T-helper 2 cell treated with Interferon-gamma antibody and Interleukin-4, amounts not matched to agents 5 μg/mL and 100 μg/mL, for 36 hours (primary cell): ENCODE results near the gene LILRA2.
A peak's percentile ranks its signal among the peaks of the same experiment; 100 is the strongest.

Source experiments
- DNase-seq: peaks from one replicate; pipeline ENCODE4 v3.0.0; 2021; ENCODE audit warnings: low spot score
- H3K27ac Mint-ChIP-seq: one replicate; pipeline ENCODE4 v1.8.0; 2021; ENCODE audit warnings: mild to moderate bottlenecking, mixed read lengths
- H3K27me3 Mint-ChIP-seq: one replicate; pipeline ENCODE4 v1.8.0; 2021; ENCODE audit warnings: low read depth, mixed read lengths
- H3K36me3 Mint-ChIP-seq: one replicate; pipeline ENCODE4 v1.8.0; 2021; ENCODE audit warnings: low read depth, mixed read lengths
- H3K4me1 Mint-ChIP-seq: one replicate; pipeline ENCODE4 v1.8.0; 2021; ENCODE audit warnings: low read depth, mixed read lengths
- H3K4me3 Mint-ChIP-seq: one replicate; pipeline ENCODE4 v1.8.0; 2022; ENCODE audit warnings: mild to moderate bottlenecking, moderate library complexity, mixed read lengths
- H3K9me3 Mint-ChIP-seq: one replicate; pipeline ENCODE4 v1.8.0; 2021; ENCODE audit warnings: mixed read lengths

Gene LILRA2

DNA sequence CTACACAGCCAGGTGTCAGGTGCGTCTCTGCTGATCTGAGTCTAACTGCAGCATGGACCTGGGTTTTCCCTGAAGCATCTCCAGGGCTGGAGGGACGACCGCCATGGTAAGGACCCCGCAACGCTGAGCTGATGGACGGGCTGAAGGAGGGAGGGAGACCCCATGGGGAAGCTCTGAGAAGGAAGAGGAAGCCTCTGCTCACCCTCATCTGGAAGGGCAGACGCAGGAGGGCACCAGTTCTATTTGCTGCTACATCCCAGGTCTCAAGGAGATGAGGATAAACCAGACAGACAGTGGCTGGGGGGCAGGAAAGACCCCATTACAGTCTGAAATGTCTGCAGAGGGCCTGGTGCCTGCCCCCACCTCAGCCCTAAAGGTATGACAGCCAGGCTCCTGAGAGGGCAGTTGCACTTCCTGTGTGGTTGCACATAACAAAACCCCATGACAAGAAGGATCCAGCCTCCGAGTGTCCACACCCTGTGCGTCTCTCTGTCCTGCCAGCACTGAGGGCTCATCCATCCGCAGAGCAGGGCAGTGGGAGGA is at the start of gene LILRA2:
LILRA2 (plus strand) TSS at position 461 of the 543 bp plus-strand sequence. CDS start 89 bp downstream, outside the sequence.
- peaks cover 10% of the 10 kb centered on the region for H3K27me3 Mint-ChIP-seq
- H3K4me3 Mint-ChIP-seq: no peak within 1 kb of the TSS
- H3K27ac Mint-ChIP-seq: no peak within 1 kb of the TSS
- H3K36me3 Mint-ChIP-seq: no peaks in the 10 kb centered on the region
- peaks cover 17% of the 10 kb centered on the region for H3K4me1 Mint-ChIP-seq
- no peaks in the 10 kb centered on the region for H3K9me3 Mint-ChIP-seq
- DNase-seq: no peak

GRCh38 chr19:54525636-54526035 is 48.0 kb upstream of the LILRA2 start:
- H3K27ac Mint-ChIP-seq: no peak overlapping the region
- peaks cover 43% of the 10 kb centered on the region for H3K4me1 Mint-ChIP-seq
- no peak overlapping the region for H3K4me3 Mint-ChIP-seq
- H3K27me3 Mint-ChIP-seq: no peaks in the 10 kb centered on the region
- H3K9me3 Mint-ChIP-seq: peaks cover 3% of the 10 kb centered on the region
- no peak for DNase-seq
- H3K36me3 Mint-ChIP-seq: peaks cover 2% of the 10 kb centered on the region

DNA sequence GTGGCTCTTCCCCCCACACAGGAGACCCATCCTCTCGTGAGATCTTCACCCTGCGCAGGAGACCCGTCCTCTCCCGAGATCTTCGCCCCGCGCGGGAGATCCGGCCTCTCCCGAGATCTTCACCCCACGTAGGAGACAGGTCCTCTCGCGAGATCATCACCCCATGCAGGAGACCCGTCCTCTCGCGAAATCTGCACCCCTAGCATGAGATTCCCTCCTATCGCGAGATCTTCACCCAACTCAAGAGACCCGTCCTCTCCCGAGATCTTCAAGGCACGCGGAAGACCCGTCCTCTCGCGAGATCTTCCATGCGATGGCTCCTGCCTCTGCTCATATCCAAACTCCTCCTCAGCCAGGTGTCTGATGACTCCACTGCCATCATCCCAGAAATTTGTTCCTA is 46.6 kb upstream of the LILRA2 start:
- no peak overlapping the region for H3K27ac Mint-ChIP-seq
- DNase-seq: no peak
- peaks cover 3% of the 10 kb centered on the region for H3K9me3 Mint-ChIP-seq
- peaks cover 2% of the 10 kb centered on the region for H3K36me3 Mint-ChIP-seq
- H3K27me3 Mint-ChIP-seq: no peaks in the 10 kb centered on the region
- H3K4me1 Mint-ChIP-seq: peaks cover 34% of the 10 kb centered on the region
- H3K4me3 Mint-ChIP-seq: no peak overlapping the region

- Mint-ChIP-seq H3K27ac (no peak overlapping the region), H3K4me1 (peaks cover 34% of the 10 kb centered on the region), H3K9me3 (no peaks in the 10 kb centered on the region), H3K36me3 (no peaks in the 10 kb centered on the region), H3K4me3 (no peak overlapping the region), H3K27me3 (peaks cover 2% of the 10 kb centered on the region)
- DNase-seq: no peak
Observed at GRCh38 chr19:54530866-54531265, 42.7 kb upstream of the LILRA2 start.

GRCh38 chr19:54532528-54532927 is 41.1 kb upstream of the LILRA2 start:
- peaks cover 2% of the 10 kb centered on the region for H3K27me3 Mint-ChIP-seq
- no peaks in the 10 kb centered on the region for H3K36me3 Mint-ChIP-seq
- DNase-seq: peak; percentile 20
- no peaks in the 10 kb centered on the region for H3K9me3 Mint-ChIP-seq
- H3K4me3 Mint-ChIP-seq: peak overlapping the region; percentile 69
- peaks cover 37% of the 10 kb centered on the region for H3K4me1 Mint-ChIP-seq
- peak overlapping the region; percentile 58 for H3K27ac Mint-ChIP-seq

GRCh38 chr19:54533476-54533875 is 40.1 kb upstream of the LILRA2 start:
- Mint-ChIP-seq H3K9me3 (no peaks in the 10 kb centered on the region), H3K4me3 (peak overlapping the region; percentile 69), H3K27ac (peak overlapping the region; percentile 24), H3K36me3 (no peaks in the 10 kb centered on the region), H3K27me3 (peaks cover 2% of the 10 kb centered on the region), H3K4me1 (peaks cover 37% of the 10 kb centered on the region)
- no peak for DNase-seq

DNA sequence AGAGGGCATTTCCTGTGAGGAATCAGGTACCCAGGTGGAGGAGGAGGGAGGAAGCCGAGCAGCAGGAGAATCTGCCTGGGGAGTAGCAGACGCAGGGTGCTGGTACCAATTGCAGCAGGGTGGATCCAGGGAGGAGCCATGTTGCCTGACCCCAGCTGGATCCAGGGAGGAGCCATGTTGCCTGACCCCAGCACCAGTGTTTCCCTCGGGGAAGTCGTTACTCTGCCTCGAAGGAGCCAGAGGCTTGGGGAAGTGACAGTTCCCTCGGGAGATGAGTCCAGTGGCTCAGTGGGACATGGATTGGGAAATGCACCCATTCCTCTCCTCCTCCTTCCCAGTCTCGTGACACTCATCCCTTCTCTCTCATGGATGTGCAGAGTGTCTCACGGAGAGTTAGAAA is 39.4 kb upstream of the LILRA2 start:
- DNase-seq: no peak
- no peaks in the 10 kb centered on the region for H3K36me3 Mint-ChIP-seq
- H3K4me3 Mint-ChIP-seq: peak overlapping the region; percentile 69
- peaks cover 32% of the 10 kb centered on the region for H3K4me1 Mint-ChIP-seq
- H3K27me3 Mint-ChIP-seq: peaks cover 2% of the 10 kb centered on the region
- H3K27ac Mint-ChIP-seq: no peak overlapping the region
- no peaks in the 10 kb centered on the region for H3K9me3 Mint-ChIP-seq

DNA sequence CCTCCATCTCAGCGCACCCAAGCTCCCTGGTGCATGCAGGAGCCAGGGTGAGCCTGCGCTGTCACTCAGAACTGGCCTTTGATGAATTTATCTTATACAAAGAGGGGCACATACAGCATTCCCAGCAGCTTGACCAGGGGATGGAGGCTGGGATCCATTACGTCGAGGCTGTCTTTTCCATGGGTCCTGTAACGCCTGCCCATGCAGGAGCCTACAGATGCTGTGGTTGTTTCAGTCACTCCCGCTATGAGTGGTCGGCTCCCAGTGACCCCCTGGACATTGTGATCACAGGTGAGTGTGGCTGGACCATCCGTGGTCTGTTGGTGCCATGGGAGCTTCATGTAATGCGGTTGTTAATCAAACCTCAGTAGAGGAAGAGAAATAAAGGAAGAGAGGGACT is 38.0 kb upstream of the LILRA2 start:
- Mint-ChIP-seq H3K4me3 (no peak overlapping the region), H3K27ac (no peak overlapping the region), H3K27me3 (peaks cover 2% of the 10 kb centered on the region), H3K4me1 (peaks cover 29% of the 10 kb centered on the region), H3K9me3 (no peaks in the 10 kb centered on the region), H3K36me3 (peaks cover 2% of the 10 kb centered on the region)
- DNase-seq: no peak

GRCh38 chr19:54536956-54537355 is 36.6 kb upstream of the LILRA2 start:
- Mint-ChIP-seq H3K36me3 (peaks cover 5% of the 10 kb centered on the region), H3K4me1 (peaks cover 34% of the 10 kb centered on the region), H3K9me3 (no peaks in the 10 kb centered on the region), H3K27ac (no peak overlapping the region), H3K4me3 (no peak overlapping the region), H3K27me3 (peaks cover 2% of the 10 kb centered on the region)
- no peak for DNase-seq

DNA sequence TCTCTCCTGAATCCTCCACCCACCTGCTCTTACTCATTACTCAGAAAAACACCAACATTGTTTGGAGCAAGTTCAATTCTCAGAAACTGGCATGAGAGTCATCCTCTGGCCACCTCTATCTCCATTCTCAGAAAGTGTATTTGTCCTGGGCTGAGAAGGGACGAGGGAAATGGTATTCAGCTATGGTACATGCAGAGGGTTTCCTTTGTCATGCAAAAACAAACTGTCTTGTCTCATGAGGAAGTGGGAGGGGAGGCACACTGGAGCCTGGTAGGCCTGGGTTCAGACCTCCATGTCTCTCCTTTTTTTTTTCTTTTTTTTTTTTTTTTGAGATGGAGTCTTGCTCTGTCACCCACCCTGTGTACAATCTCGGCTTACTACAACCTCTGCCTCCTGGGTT is 31.9 kb upstream of the LILRA2 start:
- H3K4me3 Mint-ChIP-seq: peak overlapping the region; percentile 22
- DNase-seq: no peak
- H3K27me3 Mint-ChIP-seq: no peaks in the 10 kb centered on the region
- peak overlapping the region; percentile 66 for H3K27ac Mint-ChIP-seq
- H3K4me1 Mint-ChIP-seq: peaks cover 17% of the 10 kb centered on the region
- H3K36me3 Mint-ChIP-seq: peaks cover 13% of the 10 kb centered on the region
- no peaks in the 10 kb centered on the region for H3K9me3 Mint-ChIP-seq

DNA sequence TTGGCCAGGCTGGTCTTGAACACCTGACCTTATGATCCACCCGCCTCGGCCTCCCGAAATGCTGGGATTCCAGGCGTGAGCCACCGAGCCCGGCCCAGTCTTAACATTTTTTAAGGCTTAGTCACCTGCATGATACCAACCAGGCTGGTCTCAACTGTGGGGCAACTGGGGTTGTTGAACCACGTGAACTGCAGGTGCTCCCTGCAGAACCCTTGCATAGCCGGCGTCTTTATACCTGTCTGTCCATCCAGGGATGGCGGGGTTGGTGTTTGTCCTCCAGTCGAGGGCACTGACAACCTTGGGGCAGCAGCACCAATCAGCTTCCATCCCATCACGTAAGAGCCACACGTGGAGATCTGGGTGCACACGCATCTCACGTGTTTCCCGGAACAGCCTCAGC is 24.8 kb upstream of the LILRA2 start:
- Mint-ChIP-seq H3K27ac (no peak overlapping the region), H3K9me3 (no peaks in the 10 kb centered on the region), H3K27me3 (peaks cover 2% of the 10 kb centered on the region), H3K4me3 (no peak overlapping the region), H3K36me3 (peaks cover 3% of the 10 kb centered on the region), H3K4me1 (peaks cover 13% of the 10 kb centered on the region)
- DNase-seq: no peak

DNA sequence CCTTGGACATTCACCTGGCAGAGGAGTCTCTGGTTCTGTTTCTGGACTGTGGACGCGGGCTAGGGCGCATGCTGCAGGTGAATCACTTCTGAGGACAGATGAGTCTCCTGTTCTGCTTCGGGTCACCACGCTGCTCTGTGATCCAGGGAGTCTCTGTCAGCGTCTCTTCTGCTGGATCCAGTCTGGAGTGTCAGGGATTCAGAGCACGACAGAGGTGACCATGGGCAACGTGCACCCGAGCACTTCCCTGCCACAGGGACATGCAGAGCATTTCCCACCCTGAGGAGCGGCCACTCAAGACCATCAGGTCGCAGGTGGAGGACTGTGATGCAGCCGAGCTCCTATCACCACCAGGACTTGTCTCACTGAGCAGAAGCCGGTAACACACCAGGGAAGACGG is 24.4 kb upstream of the LILRA2 start:
- no peak for DNase-seq
- Mint-ChIP-seq H3K27ac (no peak overlapping the region), H3K27me3 (peaks cover 2% of the 10 kb centered on the region), H3K9me3 (no peaks in the 10 kb centered on the region), H3K36me3 (peaks cover 1% of the 10 kb centered on the region), H3K4me3 (no peak overlapping the region), H3K4me1 (peaks cover 13% of the 10 kb centered on the region)

DNA sequence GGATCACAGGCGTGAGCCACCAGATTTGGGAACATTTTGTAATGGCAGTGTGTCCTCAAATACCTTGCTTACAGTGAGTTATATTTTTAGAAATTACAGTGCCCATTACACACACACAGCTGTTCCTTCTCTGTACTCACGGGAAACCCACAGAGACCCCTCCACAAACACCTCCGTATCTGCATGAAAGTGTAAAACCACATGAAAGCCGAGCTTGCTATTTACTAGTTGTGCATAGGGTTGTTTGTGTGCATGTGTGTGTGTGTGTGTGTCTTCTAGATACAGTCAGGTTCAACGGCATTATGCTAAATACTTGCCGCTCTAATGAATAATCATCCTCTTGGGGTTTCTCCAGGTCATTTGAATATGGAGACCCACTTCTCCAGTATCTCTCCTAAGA is 22.3 kb upstream of the LILRA2 start:
- no peak for DNase-seq
- peaks cover 2% of the 10 kb centered on the region for H3K27me3 Mint-ChIP-seq
- no peaks in the 10 kb centered on the region for H3K9me3 Mint-ChIP-seq
- no peak overlapping the region for H3K27ac Mint-ChIP-seq
- H3K36me3 Mint-ChIP-seq: no peaks in the 10 kb centered on the region
- peaks cover 8% of the 10 kb centered on the region for H3K4me1 Mint-ChIP-seq
- no peak overlapping the region for H3K4me3 Mint-ChIP-seq

DNA sequence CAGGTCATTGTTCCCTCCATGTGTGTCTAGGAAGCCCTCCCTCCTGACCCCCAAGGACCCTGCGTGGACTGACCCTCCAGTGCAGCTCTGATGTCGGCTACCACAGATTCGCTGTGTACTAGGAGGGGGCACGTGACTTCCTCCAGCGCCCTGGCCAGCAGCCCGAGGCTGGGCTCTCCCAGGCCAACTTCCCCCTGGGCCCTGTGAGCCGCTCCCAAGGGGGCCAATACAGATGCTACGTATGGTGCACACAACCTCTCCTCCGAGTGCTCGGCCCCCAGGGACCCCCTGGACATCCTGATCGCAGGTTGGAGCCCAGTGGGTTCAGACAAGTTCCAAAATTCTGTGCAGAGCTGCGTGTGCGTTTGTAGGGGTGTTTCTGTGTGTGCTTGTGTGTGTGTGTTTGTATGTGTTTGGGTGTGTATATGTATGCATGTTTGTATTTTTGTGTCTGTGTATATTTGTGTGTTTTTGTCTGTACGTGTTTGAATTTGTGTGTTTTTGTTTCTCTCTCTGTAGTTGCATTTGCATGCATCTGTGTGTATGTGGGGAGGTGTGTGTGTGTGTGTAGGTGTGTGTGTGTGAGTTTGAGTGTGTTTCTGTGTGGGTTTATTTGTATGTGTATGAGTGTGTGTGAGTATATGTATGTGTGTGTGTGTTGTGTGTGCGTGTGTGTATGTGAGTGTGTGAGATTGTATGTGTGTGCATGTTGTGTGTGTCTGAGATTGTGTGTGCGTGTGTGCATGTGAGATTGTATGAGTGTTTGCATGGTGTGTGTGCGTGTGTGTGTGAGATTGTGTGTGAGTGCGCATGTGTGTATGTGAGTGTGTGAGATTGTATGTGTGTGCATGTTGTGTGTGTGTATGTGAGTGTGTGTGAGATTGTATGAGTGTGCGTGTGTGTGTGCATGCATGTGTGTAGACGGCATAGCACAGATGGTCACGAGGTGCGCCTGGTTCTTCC is 21.4 kb upstream of the LILRA2 start:
- peaks cover 8% of the 10 kb centered on the region for H3K4me1 Mint-ChIP-seq
- DNase-seq: no peak
- no peak overlapping the region for H3K4me3 Mint-ChIP-seq
- peaks cover 2% of the 10 kb centered on the region for H3K27me3 Mint-ChIP-seq
- no peaks in the 10 kb centered on the region for H3K9me3 Mint-ChIP-seq
- no peaks in the 10 kb centered on the region for H3K36me3 Mint-ChIP-seq
- H3K27ac Mint-ChIP-seq: no peak overlapping the region
